HepG2 (cell line): ENCODE measurements around the gene TSC22D4.

Experiments used
- CCDC6 ChIP-seq: sonication (generic); formaldehyde crosslinking; IDR thresholded peaks from 2 replicates; pipeline ENCODE4 v1.8.1; 2022; ENCODE audit warnings: mild to moderate bottlenecking, missing genetic modification reagents, moderate library complexity
- CEBPB ChIP-seq: IDR thresholded peaks from 2 replicates; pipeline ENCODE4 v1.6.1; 2011; ENCODE audit warnings: low read depth, low read length, improper control_type of control experiment, borderline replicate concordance
- HNF4A ChIP-seq: sonication (generic); formaldehyde crosslinking; IDR thresholded peaks from 2 replicates; pipeline ENCODE4 v1.4.0; 2020; ENCODE audit warnings: missing genetic modification reagents
- HOXA3 ChIP-seq: sonication (generic); formaldehyde crosslinking; IDR thresholded peaks from 2 replicates; pipeline ENCODE4 v1.5.0; 2020; ENCODE audit warnings: missing genetic modification reagents
- MEIS1 ChIP-seq: sonication (generic); formaldehyde crosslinking; IDR thresholded peaks from 2 replicates; pipeline ENCODE4 v1.9.0; 2021; ENCODE audit warnings: mild to moderate bottlenecking, missing genetic modification reagents, moderate library complexity, borderline replicate concordance
- PATZ1 ChIP-seq: sonication (generic); formaldehyde crosslinking; IDR thresholded peaks from 2 replicates; pipeline ENCODE4 v1.4.0; 2020; ENCODE audit warnings: missing genetic modification reagents
- POLR2AphosphoS2 ChIP-seq: IDR thresholded peaks from 2 replicates; pipeline ENCODE4 v1.6.1; 2011; ENCODE audit warnings: low read depth, low read length, improper control_type of control experiment
- SIN3A ChIP-seq: IDR thresholded peaks from 2 replicates; pipeline ENCODE4 v1.6.1; 2011; ENCODE audit warnings: low read depth, mild to moderate bottlenecking, control low read depth, low read length, borderline replicate concordance
- SUZ12 ChIP-seq: fragments of 150-350 bp; IDR thresholded peaks from 2 replicates; pipeline ENCODE4 v1.6.1; 2014; ENCODE audit warnings: low read depth, low read length
- TCF7L2 ChIP-seq: IDR thresholded peaks from 2 replicates; pipeline ENCODE4 v1.6.1; 2011; ENCODE audit warnings: mild to moderate bottlenecking, low read depth, low read length, moderate library complexity
- UBTF ChIP-seq: sonication (generic); formaldehyde crosslinking; IDR thresholded peaks from 2 replicates; pipeline ENCODE4 v1.4.0; 2020; ENCODE audit warnings: mild to moderate bottlenecking, missing genetic modification reagents
- ZBTB33 ChIP-seq: sonication (generic); formaldehyde crosslinking; IDR thresholded peaks from 2 replicates; pipeline ENCODE4 v1.4.0; 2020; ENCODE audit warnings: missing genetic modification reagents
- ZNF772 ChIP-seq: sonication (generic); formaldehyde crosslinking; IDR thresholded peaks from 2 replicates; pipeline ENCODE4 v1.5.0; 2020; ENCODE audit warnings: mild to moderate bottlenecking, missing genetic modification reagents

GRCh38 chr7:100432053-100432452 lies 47.0 kb downstream of the TSC22D4 start:
- no peak for TF ChIP-seq ZBTB33 (CRISPR knock-in tag)
- TF ChIP-seq TCF7L2 = no peak
- TF ChIP-seq POLR2AphosphoS2 = no peak
- no peak for TF ChIP-seq HOXA3 (CRISPR knock-in tag)
- TF ChIP-seq SIN3A = no peak
- no peak for TF ChIP-seq HNF4A (CRISPR knock-in tag)
- TF ChIP-seq UBTF (CRISPR knock-in tag) = no peak
- no peak for TF ChIP-seq CEBPB
- TF ChIP-seq PATZ1 (CRISPR knock-in tag) = no peak
- no peak for TF ChIP-seq MEIS1 (CRISPR knock-in tag)
- no peak for TF ChIP-seq ZNF772
- TF ChIP-seq CCDC6 (CRISPR knock-in tag) = no peak
- no peak for TF ChIP-seq SUZ12
